ENCODE data around the gene VIPR1.

VIPR1 gene

GRCh38 chr3:42461762-42462161 lies 40.7 kb upstream of the VIPR1 start:
- Histone ChIP-seq H4K20me1 (ENCODE audit: low read depth, low read length) (no peaks in the 10 kb centered on the region), H3K79me2 (ENCODE audit: insufficient read depth, low read length) (no peaks in the 10 kb centered on the region), H3K9me2 (replicated peaks; ENCODE audit: insufficient read depth, low read length) (no peaks in the 10 kb centered on the region), H3K9ac (ENCODE audit: low read length) (no peak overlapping the region), H3K27ac (ENCODE audit: low read depth, low read length) (no peak overlapping the region), H3K27me3 (ENCODE audit: low read length) (no peaks in the 10 kb centered on the region), H3K36me3 (ENCODE audit: low read length) (no peaks in the 10 kb centered on the region), H3K9me3 (ENCODE audit: insufficient read depth, low read length) (no peaks in the 10 kb centered on the region), H3K4me2 (ENCODE audit: low read depth, low read length, poor library complexity, severe bottlenecking) (no peak overlapping the region), H2AFZ (ENCODE audit: low read depth, low read length, severe bottlenecking) (no peak overlapping the region), H3K4me3 (ENCODE audit: insufficient read depth, low read length, poor library complexity, severe bottlenecking) (no peak overlapping the region), H3F3A (ENCODE audit: insufficient read depth) (no peaks in the 10 kb centered on the region)
- TF ChIP-seq, protein P1, sequence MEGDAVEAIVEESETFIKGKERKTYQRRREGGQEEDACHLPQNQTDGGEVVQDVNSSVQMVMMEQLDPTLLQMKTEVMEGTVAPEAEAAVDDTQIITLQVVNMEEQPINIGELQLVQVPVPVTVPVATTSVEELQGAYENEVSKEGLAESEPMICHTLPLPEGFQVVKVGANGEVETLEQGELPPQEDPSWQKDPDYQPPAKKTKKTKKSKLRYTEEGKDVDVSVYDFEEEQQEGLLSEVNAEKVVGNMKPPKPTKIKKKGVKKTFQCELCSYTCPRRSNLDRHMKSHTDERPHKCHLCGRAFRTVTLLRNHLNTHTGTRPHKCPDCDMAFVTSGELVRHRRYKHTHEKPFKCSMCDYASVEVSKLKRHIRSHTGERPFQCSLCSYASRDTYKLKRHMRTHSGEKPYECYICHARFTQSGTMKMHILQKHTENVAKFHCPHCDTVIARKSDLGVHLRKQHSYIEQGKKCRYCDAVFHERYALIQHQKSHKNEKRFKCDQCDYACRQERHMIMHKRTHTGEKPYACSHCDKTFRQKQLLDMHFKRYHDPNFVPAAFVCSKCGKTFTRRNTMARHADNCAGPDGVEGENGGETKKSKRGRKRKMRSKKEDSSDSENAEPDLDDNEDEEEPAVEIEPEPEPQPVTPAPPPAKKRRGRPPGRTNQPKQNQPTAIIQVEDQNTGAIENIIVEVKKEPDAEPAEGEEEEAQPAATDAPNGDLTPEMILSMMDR (IDR thresholded peaks at IDR 0.05; ENCODE audit: insufficient read depth, low read length, poor library complexity, severe bottlenecking): no peak

GRCh38 chr3:42463093-42463492 lies 39.4 kb upstream of the VIPR1 start:
- Histone ChIP-seq H4K20me1 (ENCODE audit: low read depth, low read length) (no peaks in the 10 kb centered on the region), H3K79me2 (ENCODE audit: insufficient read depth, low read length) (no peaks in the 10 kb centered on the region), H3K27ac (ENCODE audit: low read depth, low read length) (no peak overlapping the region), H3K9me3 (ENCODE audit: insufficient read depth, low read length) (no peaks in the 10 kb centered on the region), H3K4me2 (ENCODE audit: low read depth, low read length, poor library complexity, severe bottlenecking) (no peak overlapping the region), H3K36me3 (ENCODE audit: low read length) (no peaks in the 10 kb centered on the region), H3K27me3 (ENCODE audit: low read length) (no peaks in the 10 kb centered on the region), H3K4me3 (ENCODE audit: insufficient read depth, low read length, poor library complexity, severe bottlenecking) (no peak overlapping the region), H3K9ac (ENCODE audit: low read length) (no peak overlapping the region), H2AFZ (ENCODE audit: low read depth, low read length, severe bottlenecking) (no peak overlapping the region), H3K9me2 (replicated peaks; ENCODE audit: insufficient read depth, low read length) (no peaks in the 10 kb centered on the region), H3F3A (ENCODE audit: insufficient read depth) (no peaks in the 10 kb centered on the region)
- TF ChIP-seq, protein P1 (IDR thresholded peaks at IDR 0.05; ENCODE audit: insufficient read depth, low read length, poor library complexity, severe bottlenecking): no peak
- no peak for TF ChIP-seq EZH2phosphoT487 (conservative IDR thresholded peaks at IDR 0.05; ENCODE audit: low read length)

DNA sequence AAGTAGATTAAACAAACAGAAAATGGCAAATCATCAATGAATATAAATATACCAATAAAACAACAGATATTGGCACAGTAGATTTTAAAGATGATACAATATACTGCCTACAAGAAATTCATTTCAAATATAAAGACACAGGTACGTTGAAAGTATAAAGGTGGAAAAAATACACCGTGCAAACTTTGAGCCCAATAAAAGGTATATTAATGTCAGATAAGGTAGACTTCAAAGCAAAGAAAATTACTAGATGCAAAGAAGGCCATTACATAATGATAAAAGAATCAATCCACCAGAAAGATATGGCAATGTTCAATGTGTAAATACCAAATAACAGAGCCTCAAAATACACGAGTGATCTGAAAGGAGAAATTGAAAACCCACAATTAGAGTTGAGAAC lies 34.3 kb upstream of the VIPR1 start:
- H4K20me1 ChIP-seq (ENCODE audit: low read depth, low read length): no peaks in the 10 kb centered on the region
- H3K9me3 ChIP-seq (ENCODE audit: insufficient read depth, low read length): no peaks in the 10 kb centered on the region
- H3K4me2 ChIP-seq (ENCODE audit: low read depth, low read length, poor library complexity, severe bottlenecking): no peak overlapping the region
- no peaks in the 10 kb centered on the region for H3K79me2 ChIP-seq (ENCODE audit: insufficient read depth, low read length)
- no peak overlapping the region for H3K4me3 ChIP-seq (ENCODE audit: insufficient read depth, low read length, poor library complexity, severe bottlenecking)
- no peak overlapping the region for H3K27ac ChIP-seq (ENCODE audit: low read depth, low read length)
- H3K27me3 ChIP-seq (ENCODE audit: low read length): no peaks in the 10 kb centered on the region
- H3K9ac ChIP-seq (ENCODE audit: low read length): no peak overlapping the region
- H3F3A ChIP-seq (ENCODE audit: insufficient read depth): no peaks in the 10 kb centered on the region
- H2AFZ ChIP-seq (ENCODE audit: low read depth, low read length, severe bottlenecking): no peak overlapping the region
- H3K36me3 ChIP-seq (ENCODE audit: low read length): no peaks in the 10 kb centered on the region
- no peaks in the 10 kb centered on the region for H3K9me2 ChIP-seq (replicated peaks; ENCODE audit: insufficient read depth, low read length)
- no peak for TF ChIP-seq EZH2phosphoT487 (conservative IDR thresholded peaks at IDR 0.05; ENCODE audit: low read length)
- TF ChIP-seq, protein P1 (IDR thresholded peaks at IDR 0.05; ENCODE audit: insufficient read depth, low read length, poor library complexity, severe bottlenecking): no peak

- Histone ChIP-seq H3K79me2 (ENCODE audit: insufficient read depth, low read length) (no peaks in the 10 kb centered on the region), H2AFZ (ENCODE audit: low read depth, low read length, severe bottlenecking) (no peak overlapping the region), H3K36me3 (ENCODE audit: low read length) (no peaks in the 10 kb centered on the region), H3K27me3 (ENCODE audit: low read length) (no peaks in the 10 kb centered on the region), H3K4me3 (ENCODE audit: insufficient read depth, low read length, poor library complexity, severe bottlenecking) (no peak overlapping the region), H3K4me2 (ENCODE audit: low read depth, low read length, poor library complexity, severe bottlenecking) (no peak overlapping the region), H4K20me1 (ENCODE audit: low read depth, low read length) (no peaks in the 10 kb centered on the region), H3F3A (ENCODE audit: insufficient read depth) (no peaks in the 10 kb centered on the region), H3K27ac (ENCODE audit: low read depth, low read length) (no peak overlapping the region), H3K9ac (ENCODE audit: low read length) (no peak overlapping the region), H3K9me3 (ENCODE audit: insufficient read depth, low read length) (no peaks in the 10 kb centered on the region), H3K9me2 (replicated peaks; ENCODE audit: insufficient read depth, low read length) (no peaks in the 10 kb centered on the region)
- TF ChIP-seq EZH2phosphoT487 (conservative IDR thresholded peaks at IDR 0.05; ENCODE audit: low read length): no peak
- TF ChIP-seq, protein P1 (IDR thresholded peaks at IDR 0.05; ENCODE audit: insufficient read depth, low read length, poor library complexity, severe bottlenecking): no peak
These were observed 29.9 kb upstream of the VIPR1 start for GRCh38 chr3:42472555-42472954.

All from SU-DHL-6 (cell line).